H1 (cell line): ENCODE measurements around the gene CHDH. TPM values are rescaled to one million over a fixed set of nuclear protein-coding genes. Genes with fewer than 3 reads are reported as not detected.

Experiments
- BRCA1 ChIP-seq: IDR thresholded peaks from 2 replicates; pipeline ENCODE4 v1.6.1; 2012; ENCODE audit warnings: low read depth, low read length, improper control_type of control experiment
- EP300 ChIP-seq, 2 experiments: IDR thresholded peaks; 1 replicate in 1 of 2; 2 replicates in 1 of 2; pipeline ENCODE4 v1.6.1; 2011 to 2012; ENCODE audit warnings: low read depth in 2 of 2, low read length in 2 of 2, mild to moderate bottlenecking in 2 of 2, borderline replicate concordance in 1 of 2, inconsistent platforms in 1 of 2, moderate library complexity in 1 of 2
- KDM4A ChIP-seq: IDR thresholded peaks from one replicate; pipeline ENCODE4 v1.7.1; 2012; ENCODE audit warnings: low read depth, mild to moderate bottlenecking, moderate library complexity, low read length, inconsistent platforms; ENCODE audit not compliant: severe bottlenecking
- RAD21 ChIP-seq, 2 experiments: IDR thresholded peaks in 1 of 2; conservative IDR thresholded peaks in 1 of 2; 2 replicates each; pipeline ENCODE4 v1.6.1; 2011; ENCODE audit warnings: low read depth in 2 of 2, low read length in 2 of 2, improper control_type of control experiment in 1 of 2, inconsistent platforms in 1 of 2, mild to moderate bottlenecking in 1 of 2, moderate library complexity in 1 of 2
- polyA plus RNA-seq, 7 experiments: library from polyadenylated mRNA; depleted of rRNA in 3 of 7; stranded (reverse) in 5 of 7; unstranded in 2 of 7; fragments of >200 nt in 5 of 7; fragments of 200-250 nt in 2 of 7; gene quantifications; 1 replicate in 5 of 7; 2 replicates in 1 of 7; 4 replicates in 1 of 7; pipeline versions ENCODE4 v1.2.1 to v1.2.3, GENCODE V29; 2011 to 2013; ENCODE audit warnings: missing spikeins in 2 of 7, mixed read lengths in 2 of 7
- total RNA-seq: library from RNA; stranded (reverse); fragmentation: NEBNext Ultra II Directional; extraction: Animal tissue kit (Norgen Biotek cat#: 25700); gene quantifications from 2 replicates; pipeline ENCODE4 v1.2.1, GENCODE V29; 2021
- TF ChIP-seq, protein P1 (sequence below), 3 experiments: IDR thresholded peaks; 1 replicate in 2 of 3; 2 replicates in 1 of 3; pipeline versions ENCODE4 v1.5.1 to v1.6.1; 2011; ENCODE audit warnings: low read length in 3 of 3, mild to moderate bottlenecking in 3 of 3, inconsistent platforms in 2 of 3, low read depth in 1 of 3, moderate library complexity in 1 of 3; ENCODE audit not compliant: insufficient read depth in 1 of 3; ENCODE audit errors: control extremely low read depth in 1 of 3

The CHDH gene
- total and polyA plus RNA-seq, 2 of the 8 experiments (the other 6 are each of a cell fraction or from before 2014, with no cell fraction given) = 4.9 to 10.3 TPM

DNA sequence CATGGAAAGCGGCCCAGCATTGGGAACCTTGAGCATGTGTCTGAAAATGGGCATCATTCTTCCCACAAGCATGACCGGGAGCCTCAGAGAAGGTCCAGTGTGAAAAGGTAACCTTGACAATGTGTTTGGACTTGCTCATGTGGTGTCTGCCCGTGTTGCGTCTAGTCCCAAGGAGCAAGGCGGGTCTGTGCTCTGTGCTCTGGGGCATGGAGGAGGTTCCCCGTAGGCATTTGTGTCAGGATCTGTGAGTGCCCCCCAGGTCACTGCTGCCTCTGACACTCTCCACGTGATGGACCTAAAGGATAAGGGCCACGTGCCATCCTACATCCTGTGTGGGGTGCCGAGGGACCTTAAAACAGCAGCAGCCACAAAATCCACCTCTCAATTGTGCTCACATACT, 44.9 kb downstream of the CHDH start (continued):
- TF ChIP-seq RAD21 (IDR thresholded peaks at IDR 0.05 in 1 of 2, conservative IDR thresholded peaks at IDR 0.05 in 1 of 2; ENCODE audit: low read depth in 2 of 2, low read length in 2 of 2) (no peak), KDM4A (no peak), EP300 (IDR thresholded peaks at IDR 0.05; ENCODE audit: borderline replicate concordance in 1 of 2, low read depth in 2 of 2, low read length in 2 of 2) (no peak), BRCA1 (no peak)
- TF ChIP-seq, protein P1, sequence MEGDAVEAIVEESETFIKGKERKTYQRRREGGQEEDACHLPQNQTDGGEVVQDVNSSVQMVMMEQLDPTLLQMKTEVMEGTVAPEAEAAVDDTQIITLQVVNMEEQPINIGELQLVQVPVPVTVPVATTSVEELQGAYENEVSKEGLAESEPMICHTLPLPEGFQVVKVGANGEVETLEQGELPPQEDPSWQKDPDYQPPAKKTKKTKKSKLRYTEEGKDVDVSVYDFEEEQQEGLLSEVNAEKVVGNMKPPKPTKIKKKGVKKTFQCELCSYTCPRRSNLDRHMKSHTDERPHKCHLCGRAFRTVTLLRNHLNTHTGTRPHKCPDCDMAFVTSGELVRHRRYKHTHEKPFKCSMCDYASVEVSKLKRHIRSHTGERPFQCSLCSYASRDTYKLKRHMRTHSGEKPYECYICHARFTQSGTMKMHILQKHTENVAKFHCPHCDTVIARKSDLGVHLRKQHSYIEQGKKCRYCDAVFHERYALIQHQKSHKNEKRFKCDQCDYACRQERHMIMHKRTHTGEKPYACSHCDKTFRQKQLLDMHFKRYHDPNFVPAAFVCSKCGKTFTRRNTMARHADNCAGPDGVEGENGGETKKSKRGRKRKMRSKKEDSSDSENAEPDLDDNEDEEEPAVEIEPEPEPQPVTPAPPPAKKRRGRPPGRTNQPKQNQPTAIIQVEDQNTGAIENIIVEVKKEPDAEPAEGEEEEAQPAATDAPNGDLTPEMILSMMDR (IDR thresholded peaks at IDR 0.05; ENCODE audit: control extremely low read depth in 1 of 3, insufficient read depth in 1 of 3, low read depth in 1 of 3, low read length in 3 of 3) = no peak
